Thoracic aorta (tissue), 2 donors: ENCODE results near the gene DLGAP5. TPM values are rescaled to one million over a fixed set of nuclear protein-coding genes. Genes with fewer than 3 reads are reported as not detected.

Experiments used
- ATAC-seq: fragments of 150-250 bp; one replicate; pipeline ENCODE4 v1.8.0; 2017; ENCODE audit warnings: low read depth; ENCODE audit not compliant: insufficient number of reproducible peaks, low FRiP score
- DNase-seq: peaks from one replicate; pipeline ENCODE4 v3.0.0-alpha.2; 2020; ENCODE audit warnings: low spot score
- H3K27ac ChIP-seq, 2 donors: fragments of 200-600 bp; sonication (generic); 1 replicate in 1 of 2; 2 replicates in 1 of 2; pipeline ENCODE4 v1.5.1; 2016; ENCODE audit warnings: mild to moderate bottlenecking in 2 of 2, moderate library complexity in 2 of 2
- H3K27me3 ChIP-seq: fragments of 200-600 bp; sonication (generic); replicated peaks from 2 replicates; pipeline ENCODE4 v1.6.0; 2016; ENCODE audit warnings: mild to moderate bottlenecking; ENCODE audit not compliant: insufficient read depth
- H3K36me3 ChIP-seq: fragments of 200-600 bp; sonication (generic); one replicate; pipeline ENCODE4 v1.5.1; 2016
- H3K4me1 ChIP-seq, 2 donors: fragments of 200-600 bp; sonication (generic); 1 replicate in 1 of 2; 2 replicates in 1 of 2; pipeline versions ENCODE4 v1.5.1 to v1.6.0; 2016; ENCODE audit warnings: low read depth in 2 of 2, mild to moderate bottlenecking in 1 of 2; ENCODE audit not compliant: control insufficient read depth in 1 of 2
- H3K4me3 ChIP-seq: fragments of 200-600 bp; sonication (generic); 2 replicates; pipeline ENCODE4 v1.5.1; 2016; ENCODE audit warnings: mild to moderate bottlenecking
- H3K9me3 ChIP-seq: fragments of 200-600 bp; sonication (generic); 2 replicates; pipeline ENCODE4 v1.5.1; 2016
- total RNA-seq, 2 donors: library from RNA; depleted of rRNA; stranded (reverse); fragments of >200 nt; gene quantifications; one replicate each; pipeline versions ENCODE4 v1.1.0 to v1.2.3, GENCODE V29; 2016
- TF ChIP-seq, protein P1 (sequence below): fragments of 200-600 bp; sonication (generic); IDR thresholded peaks from one replicate; pipeline ENCODE4 v1.5.1; 2019; ENCODE audit warnings: antibody characterized with exemption

DLGAP5 gene
- total RNA-seq, 2 donors from 2014 or later = 0.14 TPM; not detected in 1

GRCh38 chr14:55130196-55130550 is 61.2 kb downstream of the DLGAP5 start:
- no peaks in the 10 kb centered on the region for H3K9me3 ChIP-seq
- H3K4me1 ChIP-seq = peaks cover 9 to 64% of the 10 kb centered on the region in 2 donors
- peak overlapping the region; percentile 89 to 95 for H3K27ac ChIP-seq
- TF ChIP-seq, protein P1, sequence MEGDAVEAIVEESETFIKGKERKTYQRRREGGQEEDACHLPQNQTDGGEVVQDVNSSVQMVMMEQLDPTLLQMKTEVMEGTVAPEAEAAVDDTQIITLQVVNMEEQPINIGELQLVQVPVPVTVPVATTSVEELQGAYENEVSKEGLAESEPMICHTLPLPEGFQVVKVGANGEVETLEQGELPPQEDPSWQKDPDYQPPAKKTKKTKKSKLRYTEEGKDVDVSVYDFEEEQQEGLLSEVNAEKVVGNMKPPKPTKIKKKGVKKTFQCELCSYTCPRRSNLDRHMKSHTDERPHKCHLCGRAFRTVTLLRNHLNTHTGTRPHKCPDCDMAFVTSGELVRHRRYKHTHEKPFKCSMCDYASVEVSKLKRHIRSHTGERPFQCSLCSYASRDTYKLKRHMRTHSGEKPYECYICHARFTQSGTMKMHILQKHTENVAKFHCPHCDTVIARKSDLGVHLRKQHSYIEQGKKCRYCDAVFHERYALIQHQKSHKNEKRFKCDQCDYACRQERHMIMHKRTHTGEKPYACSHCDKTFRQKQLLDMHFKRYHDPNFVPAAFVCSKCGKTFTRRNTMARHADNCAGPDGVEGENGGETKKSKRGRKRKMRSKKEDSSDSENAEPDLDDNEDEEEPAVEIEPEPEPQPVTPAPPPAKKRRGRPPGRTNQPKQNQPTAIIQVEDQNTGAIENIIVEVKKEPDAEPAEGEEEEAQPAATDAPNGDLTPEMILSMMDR = no peak
- DNase-seq (no peak), ATAC-seq (no peak)
- H3K27me3 ChIP-seq = no peaks in the 10 kb centered on the region
- H3K36me3 ChIP-seq = no peaks in the 10 kb centered on the region
- peak overlapping the region; percentile 76 for H3K4me3 ChIP-seq

- TF ChIP-seq, protein P1 = no peak
- no peaks in the 10 kb centered on the region for H3K27me3 ChIP-seq
- DNase-seq = peak; percentile 26
- no peaks in the 10 kb centered on the region for H3K9me3 ChIP-seq
- peak; percentile 34 for ATAC-seq
- H3K27ac ChIP-seq = peak overlapping the region; percentile 89 to 95
- H3K36me3 ChIP-seq = no peaks in the 10 kb centered on the region
- peak overlapping the region; percentile 76 for H3K4me3 ChIP-seq
- H3K4me1 ChIP-seq = peaks cover 9 to 64% of the 10 kb centered on the region in 2 donors
Measured at GRCh38 chr14:55129428-55130195, 61.8 kb downstream of the DLGAP5 start.

GRCh38 chr14:55129086-55129427 is 62.3 kb downstream of the DLGAP5 start, which contains the start of gene LGALS3:
Gene LGALS3 (plus strand): TSS chr14:55129252. CDS start chr14:55137374, 8,122 bp downstream.
- DNase-seq (peak; percentile 24), ATAC-seq (peak; percentile 36)
- peaks cover 9 to 63% of the 10 kb centered on the region in 2 donors for H3K4me1 ChIP-seq
- no peaks in the 10 kb centered on the region for H3K36me3 ChIP-seq
- H3K27ac ChIP-seq = peak within 1 kb of the TSS; percentile 89 to 95
- H3K9me3 ChIP-seq = no peaks in the 10 kb centered on the region
- no peaks in the 10 kb centered on the region for H3K27me3 ChIP-seq
- TF ChIP-seq, protein P1 = no peak
- peak within 1 kb of the TSS; percentile 76 for H3K4me3 ChIP-seq

- no peaks in the 10 kb centered on the region for H3K36me3 ChIP-seq
- H3K9me3 ChIP-seq = no peaks in the 10 kb centered on the region
- peaks cover 9 to 63% of the 10 kb centered on the region in 2 donors for H3K4me1 ChIP-seq
- peak overlapping the region; percentile 89 to 95 for H3K27ac ChIP-seq
- peak overlapping the region; percentile 76 for H3K4me3 ChIP-seq
- TF ChIP-seq, protein P1 = no peak
- ATAC-seq (no peak), DNase-seq (no peak)
- no peaks in the 10 kb centered on the region for H3K27me3 ChIP-seq
Measured at GRCh38 chr14:55128386-55129085, 62.8 kb downstream of the DLGAP5 start.

DNA sequence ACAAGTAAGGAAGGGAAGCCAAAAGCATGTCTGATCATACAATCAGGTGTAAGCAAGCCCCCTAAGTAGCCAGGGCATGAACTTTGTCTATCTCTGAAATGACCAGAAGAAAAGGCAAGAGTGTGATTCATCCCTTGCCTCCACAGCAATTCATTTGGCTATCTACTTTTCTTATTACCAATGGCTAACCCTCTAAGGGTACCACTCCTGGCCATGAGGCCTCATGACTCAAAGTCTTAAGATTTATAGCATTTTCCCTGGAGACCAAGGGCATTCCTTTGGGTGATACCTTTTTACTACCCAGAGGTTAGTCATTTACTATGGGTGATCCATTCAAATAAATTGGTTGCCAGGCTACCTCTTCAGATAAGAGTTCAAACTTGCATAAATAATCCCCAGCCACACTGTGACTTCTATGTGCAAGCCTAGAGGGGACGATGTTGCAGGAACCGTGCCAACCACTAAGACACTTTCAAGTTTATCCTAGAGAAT is 63.9 kb downstream of the DLGAP5 start:
- TF ChIP-seq, protein P1 = no peak
- peaks cover 6 to 64% of the 10 kb centered on the region in 2 donors for H3K4me1 ChIP-seq
- ATAC-seq (no peak), DNase-seq (no peak)
- H3K9me3 ChIP-seq = no peaks in the 10 kb centered on the region
- no peaks in the 10 kb centered on the region for H3K27me3 ChIP-seq
- no peak overlapping the region for H3K27ac ChIP-seq
- H3K36me3 ChIP-seq = no peaks in the 10 kb centered on the region
- no peak overlapping the region for H3K4me3 ChIP-seq
